Measurements from ENCODE around the gene CNTN5.

GRCh38 chr11:99452075-99452474 lies 431.3 kb downstream of the CNTN5 start:
- TF ChIP-seq CTCF (IDR thresholded peaks at IDR 0.05), result no peak
- no peak for TF ChIP-seq EZH2 (IDR thresholded peaks at IDR 0.05; ENCODE audit: borderline replicate concordance, insufficient read depth, low read depth, low read length, poor library complexity, severe bottlenecking)

Measured in B cell (primary cell).